Ecto neural progenitor cell (in vitro differentiated cells): Measurements from ENCODE around the gene NNT.
A peak's percentile ranks its signal among the peaks of the same experiment; 100 is the strongest.
"Not testable (repeated sequence)": the region's sequence is repeated elsewhere in the genome, so short reads cannot be mapped to it uniquely, and the experiment has no call there.

Experiments
- DNase-seq: peaks from one replicate; pipeline ENCODE4 v3.0.0-alpha.2; 2018; ENCODE audit warnings: low spot score

NNT gene

GRCh38 chr5:43631182-43631910 lies 28.4 kb downstream of the NNT start:
- peak; percentile 54 for DNase-seq

- no peak for DNase-seq
Measured at GRCh38 chr5:43634621-43635020, 31.6 kb downstream of the NNT start.

- DNase-seq = no peak
Measured at GRCh38 chr5:43635374-43635773, 32.4 kb downstream of the NNT start.

- no peak for DNase-seq
Measured at GRCh38 chr5:43636076-43636475, 33.1 kb downstream of the NNT start.

GRCh38 chr5:43637416-43637815 lies 34.4 kb downstream of the NNT start:
- no peak for DNase-seq

- DNase-seq = no peak
Measured at GRCh38 chr5:43638107-43638506, 35.1 kb downstream of the NNT start.

- DNase-seq = no peak
Measured at GRCh38 chr5:43638546-43638945, 35.6 kb downstream of the NNT start.

- DNase-seq = no peak
Measured at GRCh38 chr5:43639566-43639965, 36.6 kb downstream of the NNT start.

GRCh38 chr5:43642428-43642827 lies 39.4 kb downstream of the NNT start:
- DNase-seq = no peak

GRCh38 chr5:43643327-43643726 lies 40.3 kb downstream of the NNT start:
- no peak for DNase-seq

GRCh38 chr5:43643750-43644149 lies 40.8 kb downstream of the NNT start:
- no peak for DNase-seq

- no peak for DNase-seq
Measured at GRCh38 chr5:43646992-43647391, 44.0 kb downstream of the NNT start.

- no peak for DNase-seq
Measured at GRCh38 chr5:43647789-43648188, 44.8 kb downstream of the NNT start.

GRCh38 chr5:43648499-43649124 lies 45.6 kb downstream of the NNT start:
- DNase-seq = no peak

- no peak for DNase-seq
Measured at GRCh38 chr5:43649256-43649655, 46.3 kb downstream of the NNT start.

- DNase-seq = no peak
Measured at GRCh38 chr5:43652537-43653302, 49.7 kb downstream of the NNT start.

GRCh38 chr5:43658509-43658908 lies 55.5 kb downstream of the NNT start:
- DNase-seq = no peak

GRCh38 chr5:43659075-43659474 lies 56.1 kb downstream of the NNT start:
- DNase-seq = no peak

- DNase-seq = no peak
Measured at GRCh38 chr5:43661102-43661501, 58.1 kb downstream of the NNT start.

- no peak for DNase-seq
Measured at GRCh38 chr5:43663916-43664315, 60.9 kb downstream of the NNT start.

GRCh38 chr5:43664501-43665040 lies 61.6 kb downstream of the NNT start:
- no peak for DNase-seq

- not testable (repeated sequence) for DNase-seq
Measured at GRCh38 chr5:43665749-43666148, 62.8 kb downstream of the NNT start.

- not testable (repeated sequence) for DNase-seq
Measured at GRCh38 chr5:43666728-43667127, 63.7 kb downstream of the NNT start.
